ENCODE results near the gene LDLRAD1. TPM values are rescaled to one million over a fixed set of nuclear protein-coding genes. Genes with fewer than 3 reads are reported as not detected.
A peak's percentile ranks its signal among the peaks of the same experiment; 100 is the strongest.

Gene LDLRAD1
- polyA plus RNA-seq, 3 donors = not detected

GRCh38 chr1:54014009-54014629, 3.9 kb downstream of the LDLRAD1 start:
- Histone ChIP-seq H3K36me3 (replicated peaks in 1 of 2; ENCODE audit: control insufficient read depth in 1 of 2, insufficient read depth in 2 of 2, low read length in 2 of 2) (no peaks in the 10 kb centered on the region), H3K27me3 (ENCODE audit: control insufficient read depth in 2 of 2, insufficient read depth in 2 of 2, low read length in 2 of 2) (no peaks in the 10 kb centered on the region), H3K9me3 (replicated peaks in 1 of 2; ENCODE audit: control insufficient read depth in 1 of 2, insufficient read depth in 1 of 2, low read length in 2 of 2) (no peaks in the 10 kb centered on the region), H3K9ac (ENCODE audit: insufficient read depth, low read length, poor library complexity, severe bottlenecking) (no peak overlapping the region), H2AFZ (ENCODE audit: insufficient read depth, low read depth, low read length, poor library complexity, severe bottlenecking) (no peak overlapping the region), H4K20me1 (ENCODE audit: insufficient read depth, low read length) (no peaks in the 10 kb centered on the region), H3K4me2 (replicated peaks; ENCODE audit: extremely low read depth, low read length, poor library complexity, severe bottlenecking) (no peak overlapping the region), H3K4me1 (ENCODE audit: control insufficient read depth in 1 of 2, insufficient read depth in 2 of 2, low read length in 2 of 2) (no peaks in the 10 kb centered on the region), H3K27ac (ENCODE audit: low read depth in 1 of 2, low read length in 2 of 2) (no peak overlapping the region), H3K79me2 (ENCODE audit: insufficient read depth, low read length) (no peaks in the 10 kb centered on the region), H3K4me3 (replicated peaks in 1 of 3; ENCODE audit: low read depth in 2 of 3, low read length in 3 of 3) (no peak overlapping the region)
- H3K27ac Mint-ChIP-seq = no peak overlapping the region
- TF ChIP-seq CTCF (IDR thresholded peaks at IDR 0.05) = no peak
- H3K4me3 Mint-ChIP-seq = no peak overlapping the region
- peaks cover 3 to 10% (median 4%) of the 10 kb centered on the region in 3 donors for H3K27me3 Mint-ChIP-seq (ENCODE audit: low read depth in 3 of 3)
- no peak for DNase-seq
- H3K4me1 Mint-ChIP-seq = no peaks in the 10 kb centered on the region
- peaks cover 0 to 2% (median 0%) of the 10 kb centered on the region in 7 donors for H3K9me3 Mint-ChIP-seq
- 77% methylated on average over 9 of the region's 17 CpGs for WGBS (ENCODE audit: insufficient coverage)
- intact Hi-C loops (cut with micrococcal nuclease) = no loop called here
- no peaks in the 10 kb centered on the region for H3K36me3 Mint-ChIP-seq

- H3K4me2 ChIP-seq (replicated peaks; ENCODE audit: extremely low read depth, low read length, poor library complexity, severe bottlenecking) = no peak overlapping the region
- peaks cover 0 to 2% (median 0%) of the 10 kb centered on the region in 7 donors for H3K9me3 Mint-ChIP-seq
- no peaks in the 10 kb centered on the region for H3K36me3 Mint-ChIP-seq
- no peak for TF ChIP-seq CTCF (IDR thresholded peaks at IDR 0.05)
- H3K27me3 ChIP-seq (ENCODE audit: control insufficient read depth in 2 of 2, insufficient read depth in 2 of 2, low read length in 2 of 2) = no peaks in the 10 kb centered on the region
- H3K4me3 ChIP-seq (replicated peaks in 1 of 3; ENCODE audit: low read depth in 2 of 3, low read length in 3 of 3) = no peak overlapping the region
- peak overlapping the region in 1 of 7 donors; percentile 25 for H3K27ac Mint-ChIP-seq
- no peaks in the 10 kb centered on the region for H3K36me3 ChIP-seq (replicated peaks in 1 of 2; ENCODE audit: control insufficient read depth in 1 of 2, insufficient read depth in 2 of 2, low read length in 2 of 2)
- DNase-seq = no peak
- no peak overlapping the region for H3K9ac ChIP-seq (ENCODE audit: insufficient read depth, low read length, poor library complexity, severe bottlenecking)
- H3K4me1 Mint-ChIP-seq = no peaks in the 10 kb centered on the region
- H3K9me3 ChIP-seq (replicated peaks in 1 of 2; ENCODE audit: control insufficient read depth in 1 of 2, insufficient read depth in 1 of 2, low read length in 2 of 2) = no peaks in the 10 kb centered on the region
- H2AFZ ChIP-seq (ENCODE audit: insufficient read depth, low read depth, low read length, poor library complexity, severe bottlenecking) = no peak overlapping the region
- H4K20me1 ChIP-seq (ENCODE audit: insufficient read depth, low read length) = no peaks in the 10 kb centered on the region
- H3K79me2 ChIP-seq (ENCODE audit: insufficient read depth, low read length) = no peaks in the 10 kb centered on the region
- H3K4me3 Mint-ChIP-seq = no peak overlapping the region
- intact Hi-C loops (cut with micrococcal nuclease) = no loop called here
- peaks cover 3 to 11% (median 4%) of the 10 kb centered on the region in 3 donors for H3K27me3 Mint-ChIP-seq (ENCODE audit: low read depth in 3 of 3)
- 68% methylated on average over 3 of the region's 8 CpGs for WGBS (ENCODE audit: insufficient coverage)
- H3K4me1 ChIP-seq (ENCODE audit: control insufficient read depth in 1 of 2, insufficient read depth in 2 of 2, low read length in 2 of 2) = no peaks in the 10 kb centered on the region
- no peak overlapping the region for H3K27ac ChIP-seq (ENCODE audit: low read depth in 1 of 2, low read length in 2 of 2)
Observed at GRCh38 chr1:54013393-54014008, 4.5 kb downstream of the LDLRAD1 start.

Data from CD14-positive monocyte (primary cell).